Neural crest cell (in vitro differentiated cells): ENCODE results near the gene MYO1E. TPM values are rescaled to one million over a fixed set of nuclear protein-coding genes. Genes with fewer than 3 reads are reported as not detected.
A peak's percentile ranks its signal among the peaks of the same experiment; 100 is the strongest.

ENCODE experiments used
- DNase-seq: peaks from one replicate; pipeline ENCODE4 v3.0.0; 2021; ENCODE audit warnings: low read depth, mixed read lengths, low spot score
- H3K27ac Mint-ChIP-seq: one replicate; pipeline ENCODE4 v1.8.0; 2021; ENCODE audit warnings: mild to moderate bottlenecking, mixed read lengths; ENCODE audit not compliant: unreplicated experiment
- H3K27me3 Mint-ChIP-seq: 2 replicates; pipeline ENCODE4 v1.8.0; 2021; ENCODE audit warnings: low read depth, mild to moderate bottlenecking, mixed read lengths
- H3K36me3 Mint-ChIP-seq: 2 replicates; pipeline ENCODE4 v1.8.0; 2021; ENCODE audit warnings: low read depth, mild to moderate bottlenecking, mixed read lengths
- H3K4me1 Mint-ChIP-seq: 2 replicates; pipeline ENCODE4 v1.8.0; 2021; ENCODE audit warnings: mixed read lengths
- H3K4me3 Mint-ChIP-seq: one replicate; pipeline ENCODE4 v1.8.0; 2021; ENCODE audit warnings: mild to moderate bottlenecking, mixed read lengths
- H3K9me3 Mint-ChIP-seq: 2 replicates; pipeline ENCODE4 v1.8.0; 2021; ENCODE audit warnings: mixed read lengths
- CTCF ChIP-seq: fragments of 200-600 bp; sonication (generic); conservative IDR thresholded peaks from 2 replicates; pipeline ENCODE4 v1.5.0; 2021; ENCODE audit warnings: antibody characterized with exemption, mild to moderate bottlenecking
- total RNA-seq: library from RNA; stranded (reverse); gene quantifications from 2 replicates; pipeline ENCODE4 v1.2.1, GENCODE V29; 2021

MYO1E gene
- total RNA-seq, 1 donor from 2014 or later: 34.5 TPM

GRCh38 chr15:59170295-59171066, 202.2 kb downstream of the MYO1E start:
- H3K4me3 Mint-ChIP-seq: no peak overlapping the region
- TF ChIP-seq CTCF: no peak
- no peak overlapping the region for H3K27ac Mint-ChIP-seq
- H3K36me3 Mint-ChIP-seq: peaks cover 9% of the 10 kb centered on the region
- no peak for DNase-seq
- H3K4me1 Mint-ChIP-seq: peaks cover 22% of the 10 kb centered on the region
- no peaks in the 10 kb centered on the region for H3K9me3 Mint-ChIP-seq
- H3K27me3 Mint-ChIP-seq: no peaks in the 10 kb centered on the region

GRCh38 chr15:59169251-59169708, 203.4 kb downstream of the MYO1E start:
- Mint-ChIP-seq H3K36me3 (peaks cover 13% of the 10 kb centered on the region), H3K27me3 (no peaks in the 10 kb centered on the region), H3K9me3 (no peaks in the 10 kb centered on the region), H3K4me3 (no peak overlapping the region), H3K27ac (no peak overlapping the region), H3K4me1 (peaks cover 12% of the 10 kb centered on the region)
- DNase-seq: no peak
- TF ChIP-seq CTCF: no peak

- H3K27me3 Mint-ChIP-seq: no peaks in the 10 kb centered on the region
- no peak overlapping the region for H3K4me3 Mint-ChIP-seq
- DNase-seq: no peak
- no peaks in the 10 kb centered on the region for H3K9me3 Mint-ChIP-seq
- peaks cover 10% of the 10 kb centered on the region for H3K36me3 Mint-ChIP-seq
- peaks cover 12% of the 10 kb centered on the region for H3K4me1 Mint-ChIP-seq
- TF ChIP-seq CTCF: no peak
- H3K27ac Mint-ChIP-seq: peak overlapping the region; percentile 27
These were observed 204.1 kb downstream of the MYO1E start for GRCh38 chr15:59168536-59168935.

- H3K27ac Mint-ChIP-seq: no peak overlapping the region
These were observed 205.9 kb downstream of the MYO1E start for GRCh38 chr15:59166601-59167265.

GRCh38 chr15:59166166-59166565, 206.5 kb downstream of the MYO1E start:
- Mint-ChIP-seq H3K9me3 (no peaks in the 10 kb centered on the region), H3K4me3 (no peak overlapping the region), H3K36me3 (peaks cover 6% of the 10 kb centered on the region), H3K27me3 (no peaks in the 10 kb centered on the region), H3K4me1 (peaks cover 9% of the 10 kb centered on the region), H3K27ac (no peak overlapping the region)
- DNase-seq: no peak
- no peak for TF ChIP-seq CTCF

More at GRCh38 chr15:59166601-59167265, 205.9 kb downstream of the MYO1E start:
- Mint-ChIP-seq H3K27me3 (no peaks in the 10 kb centered on the region), H3K9me3 (no peaks in the 10 kb centered on the region), H3K4me3 (no peak overlapping the region), H3K4me1 (peaks cover 9% of the 10 kb centered on the region), H3K36me3 (peaks cover 8% of the 10 kb centered on the region)
- no peak for TF ChIP-seq CTCF
- DNase-seq: no peak
